ENCODE measurements around the gene APOBEC2. TPM values are rescaled to one million over a fixed set of nuclear protein-coding genes. Genes with fewer than 3 reads are reported as not detected.
A peak's percentile ranks its signal among the peaks of the same experiment; 100 is the strongest.

APOBEC2 gene
- total and polyA plus RNA-seq, 9 of the 15 experiments (the other 6 are each of a cell fraction or from before 2014, with no cell fraction given): 0.25 to 1.6 TPM; not detected in 7

- TF ChIP-seq CTCF (IDR thresholded peaks at IDR 0.05 in 2 of 3, conservative IDR thresholded peaks at IDR 0.05 in 1 of 3; ENCODE audit: insufficient read depth in 2 of 3, low read depth in 1 of 3, low read length in 3 of 3) (peak; percentile 72 to 89 (median 84)), ZBTB11 (CRISPR knock-in tag; IDR thresholded peaks at IDR 0.05) (no peak), USF1 (CRISPR knock-in tag; IDR thresholded peaks at IDR 0.05) (no peak), MXD1 (CRISPR knock-in tag; IDR thresholded peaks at IDR 0.05; ENCODE audit: borderline replicate concordance, poor library complexity, severe bottlenecking) (no peak), ATF2 (CRISPR knock-in tag; IDR thresholded peaks at IDR 0.05) (no peak), KLF10 (CRISPR knock-in tag; IDR thresholded peaks at IDR 0.05) (no peak), ZNF212 (CRISPR knock-in tag; IDR thresholded peaks at IDR 0.05) (no peak), ZNF316 (IDR thresholded peaks at IDR 0.05) (0 out of 2 replicates have a peak, but pooled peaks have one; percentile 4), MAFK (IDR thresholded peaks at IDR 0.05; ENCODE audit: low read length) (no peak), ZNF140 (CRISPR knock-in tag; IDR thresholded peaks at IDR 0.05) (no peak)
Observed at GRCh38 chr6:41066867-41067304, 13.9 kb downstream of the APOBEC2 start (continued).

Data from K562 (cell line).